Spleen (tissue), 7 donors: ENCODE results near the gene REXO4.

Experiments used
- POLR2A ChIP-seq, 3 donors: fragments of 450-650 bp; IDR thresholded peaks; one replicate each; pipeline ENCODE4 v1.5.1; 2017; ENCODE audit warnings: antibody characterized with exemption in 3 of 3, mild to moderate bottlenecking in 1 of 3
- TF ChIP-seq, protein P1 (sequence below), 11 experiments: fragments of 200-600 bp in 7 of 11; fragments of 450-650 bp in 4 of 11; sonication (generic) in 4 of 11; IDR thresholded peaks in 8 of 11; conservative IDR thresholded peaks in 3 of 11; 1 replicate in 7 of 11; 2 replicates in 4 of 11; pipeline versions ENCODE4 v1.4.0 to v1.8.0; 2016 to 2021; ENCODE audit warnings: antibody characterized with exemption in 11 of 11, inconsistent platforms in 4 of 11, mild to moderate bottlenecking in 1 of 11
- donor health status: DM: no; HTN: no; CAD: no; lungs with moderate emphysema.
- donor health status: DM: no; HTN: no; CAD: no.
- donor health status: DM: no; HTN: no; CAD: no.

DNA sequence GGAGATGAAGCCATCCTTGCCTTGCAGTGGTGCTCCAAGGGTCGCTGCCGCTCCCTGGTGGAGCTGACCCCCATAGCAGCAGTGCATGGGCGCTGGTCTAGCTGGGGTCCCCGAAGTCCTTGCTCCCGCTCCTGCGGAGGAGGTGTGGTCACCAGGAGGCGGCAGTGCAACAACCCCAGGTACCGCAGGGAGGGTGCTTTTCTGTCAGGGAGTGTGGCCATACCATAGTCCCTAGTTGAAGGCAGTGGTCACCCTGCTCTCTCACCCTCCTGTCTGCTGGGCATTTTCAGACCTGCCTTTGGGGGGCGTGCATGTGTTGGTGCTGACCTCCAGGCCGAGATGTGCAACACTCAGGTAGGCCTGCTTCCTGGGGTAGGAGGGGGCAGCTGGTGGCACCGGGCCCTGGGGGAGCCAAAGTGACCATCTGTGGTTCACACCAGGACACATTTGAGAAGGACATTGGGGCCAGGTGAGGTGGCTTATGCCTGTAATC is 15.6 kb upstream of the REXO4 start:
- no peak for TF ChIP-seq POLR2A (IDR thresholded peaks at IDR 0.05)
- TF ChIP-seq, protein P1, sequence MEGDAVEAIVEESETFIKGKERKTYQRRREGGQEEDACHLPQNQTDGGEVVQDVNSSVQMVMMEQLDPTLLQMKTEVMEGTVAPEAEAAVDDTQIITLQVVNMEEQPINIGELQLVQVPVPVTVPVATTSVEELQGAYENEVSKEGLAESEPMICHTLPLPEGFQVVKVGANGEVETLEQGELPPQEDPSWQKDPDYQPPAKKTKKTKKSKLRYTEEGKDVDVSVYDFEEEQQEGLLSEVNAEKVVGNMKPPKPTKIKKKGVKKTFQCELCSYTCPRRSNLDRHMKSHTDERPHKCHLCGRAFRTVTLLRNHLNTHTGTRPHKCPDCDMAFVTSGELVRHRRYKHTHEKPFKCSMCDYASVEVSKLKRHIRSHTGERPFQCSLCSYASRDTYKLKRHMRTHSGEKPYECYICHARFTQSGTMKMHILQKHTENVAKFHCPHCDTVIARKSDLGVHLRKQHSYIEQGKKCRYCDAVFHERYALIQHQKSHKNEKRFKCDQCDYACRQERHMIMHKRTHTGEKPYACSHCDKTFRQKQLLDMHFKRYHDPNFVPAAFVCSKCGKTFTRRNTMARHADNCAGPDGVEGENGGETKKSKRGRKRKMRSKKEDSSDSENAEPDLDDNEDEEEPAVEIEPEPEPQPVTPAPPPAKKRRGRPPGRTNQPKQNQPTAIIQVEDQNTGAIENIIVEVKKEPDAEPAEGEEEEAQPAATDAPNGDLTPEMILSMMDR (IDR thresholded peaks at IDR 0.05 in 8 of 11, conservative IDR thresholded peaks at IDR 0.05 in 3 of 11): no peak
